Ovary (tissue), 3 donors: ENCODE measurements around the gene CHN1.

Source experiments
- POLR2A ChIP-seq: fragments of 450-650 bp; IDR thresholded peaks from one replicate; pipeline ENCODE4 v1.6.1; 2017; ENCODE audit warnings: antibody characterized with exemption, mild to moderate bottlenecking, moderate library complexity
- TF ChIP-seq, protein P1 (sequence below), 3 donors: fragments of 450-650 bp in 2 of 3; fragments of 200-600 bp in 1 of 3; IDR thresholded peaks; one replicate each; pipeline versions ENCODE4 v1.5.1 to v1.8.0; 2016 to 2022; ENCODE audit warnings: antibody characterized with exemption in 3 of 3, mild to moderate bottlenecking in 1 of 3
- donor health status: DM: no; HTN: no; CAD: no.

DNA sequence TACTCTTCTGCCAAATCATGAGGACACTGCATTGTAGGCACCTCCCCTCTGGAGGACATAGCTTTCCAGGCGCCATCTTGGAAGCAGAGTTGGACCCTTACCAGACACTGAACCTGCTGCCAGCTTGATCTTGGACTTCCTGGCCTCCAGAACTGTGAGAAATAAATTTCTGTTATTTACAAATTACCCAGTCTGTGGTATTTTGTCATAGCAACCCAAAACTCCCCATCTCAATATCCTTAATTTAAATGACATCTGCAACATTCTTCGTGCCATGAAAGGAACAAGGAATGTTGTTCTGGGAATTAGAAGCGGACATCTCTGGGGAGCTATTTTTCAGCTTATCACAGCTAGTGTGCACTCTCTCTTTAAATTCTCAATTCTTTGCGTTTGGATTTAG, 183.6 kb downstream of the CHN1 start:
- TF ChIP-seq, protein P1, sequence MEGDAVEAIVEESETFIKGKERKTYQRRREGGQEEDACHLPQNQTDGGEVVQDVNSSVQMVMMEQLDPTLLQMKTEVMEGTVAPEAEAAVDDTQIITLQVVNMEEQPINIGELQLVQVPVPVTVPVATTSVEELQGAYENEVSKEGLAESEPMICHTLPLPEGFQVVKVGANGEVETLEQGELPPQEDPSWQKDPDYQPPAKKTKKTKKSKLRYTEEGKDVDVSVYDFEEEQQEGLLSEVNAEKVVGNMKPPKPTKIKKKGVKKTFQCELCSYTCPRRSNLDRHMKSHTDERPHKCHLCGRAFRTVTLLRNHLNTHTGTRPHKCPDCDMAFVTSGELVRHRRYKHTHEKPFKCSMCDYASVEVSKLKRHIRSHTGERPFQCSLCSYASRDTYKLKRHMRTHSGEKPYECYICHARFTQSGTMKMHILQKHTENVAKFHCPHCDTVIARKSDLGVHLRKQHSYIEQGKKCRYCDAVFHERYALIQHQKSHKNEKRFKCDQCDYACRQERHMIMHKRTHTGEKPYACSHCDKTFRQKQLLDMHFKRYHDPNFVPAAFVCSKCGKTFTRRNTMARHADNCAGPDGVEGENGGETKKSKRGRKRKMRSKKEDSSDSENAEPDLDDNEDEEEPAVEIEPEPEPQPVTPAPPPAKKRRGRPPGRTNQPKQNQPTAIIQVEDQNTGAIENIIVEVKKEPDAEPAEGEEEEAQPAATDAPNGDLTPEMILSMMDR (IDR thresholded peaks at IDR 0.05) = no peak
- TF ChIP-seq POLR2A = no peak
